Osteocyte (in vitro differentiated cells): ENCODE results near the gene PTPRF. TPM values are rescaled to one million over a fixed set of nuclear protein-coding genes. Genes with fewer than 3 reads are reported as not detected.

ENCODE experiments used
- DNase-seq: peaks from one replicate; pipeline ENCODE4 v3.0.0; 2021; ENCODE audit warnings: mixed read lengths; ENCODE audit not compliant: unreplicated experiment; ENCODE audit errors: extremely low spot score
- H3K27ac Mint-ChIP-seq: one replicate; pipeline ENCODE4 v1.8.0; 2021; ENCODE audit warnings: mild to moderate bottlenecking, mixed read lengths; ENCODE audit not compliant: unreplicated experiment
- H3K27me3 Mint-ChIP-seq: one replicate; pipeline ENCODE4 v1.8.0; 2021; ENCODE audit warnings: mixed read lengths; ENCODE audit not compliant: unreplicated experiment
- H3K36me3 Mint-ChIP-seq: one replicate; pipeline ENCODE4 v1.8.0; 2021; ENCODE audit warnings: mixed read lengths; ENCODE audit not compliant: unreplicated experiment
- H3K4me1 Mint-ChIP-seq: one replicate; pipeline ENCODE4 v1.8.0; 2021; ENCODE audit warnings: mixed read lengths; ENCODE audit not compliant: unreplicated experiment
- H3K4me3 Mint-ChIP-seq: one replicate; pipeline ENCODE4 v1.8.0; 2021; ENCODE audit warnings: mild to moderate bottlenecking, moderate library complexity, mixed read lengths; ENCODE audit not compliant: unreplicated experiment
- H3K9me3 Mint-ChIP-seq: one replicate; pipeline ENCODE4 v1.8.0; 2021; ENCODE audit warnings: mixed read lengths; ENCODE audit not compliant: unreplicated experiment
- total RNA-seq: library from RNA; stranded (reverse); gene quantifications from 2 replicates; pipeline ENCODE4 v1.2.1, GENCODE V29; 2021
- TF ChIP-seq, protein P1 (sequence below): fragments of 200-600 bp; sonication (generic); IDR thresholded peaks from 2 replicates; pipeline ENCODE4 v1.5.0; 2021; ENCODE audit warnings: antibody characterized with exemption, mild to moderate bottlenecking, moderate library complexity

PTPRF gene
- total RNA-seq, 1 donor from 2014 or later: 37.3 TPM

DNA sequence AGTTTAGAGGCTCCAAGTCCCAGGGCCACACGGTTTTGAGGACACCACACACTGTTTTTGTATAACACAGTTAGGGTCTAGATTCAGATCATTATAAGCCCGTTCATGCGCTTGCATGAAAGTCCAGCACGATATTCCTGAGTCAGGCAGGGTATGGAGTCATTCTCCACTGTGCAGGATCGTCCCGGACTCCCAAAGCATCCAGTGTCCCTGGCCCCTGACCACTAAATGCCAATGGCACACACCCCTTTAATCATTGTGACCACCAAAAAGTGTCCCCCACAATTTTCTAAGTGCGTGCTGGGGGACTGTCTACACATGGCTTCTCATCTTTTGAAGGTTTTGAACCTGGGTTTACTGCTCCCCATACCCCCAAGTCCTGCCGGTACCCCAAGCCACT, 27.1 kb upstream of the PTPRF start:
- no peaks in the 10 kb centered on the region for H3K4me1 Mint-ChIP-seq
- peak; percentile 62 for DNase-seq
- H3K9me3 Mint-ChIP-seq: no peaks in the 10 kb centered on the region
- H3K4me3 Mint-ChIP-seq: no peak overlapping the region
- TF ChIP-seq, protein P1, sequence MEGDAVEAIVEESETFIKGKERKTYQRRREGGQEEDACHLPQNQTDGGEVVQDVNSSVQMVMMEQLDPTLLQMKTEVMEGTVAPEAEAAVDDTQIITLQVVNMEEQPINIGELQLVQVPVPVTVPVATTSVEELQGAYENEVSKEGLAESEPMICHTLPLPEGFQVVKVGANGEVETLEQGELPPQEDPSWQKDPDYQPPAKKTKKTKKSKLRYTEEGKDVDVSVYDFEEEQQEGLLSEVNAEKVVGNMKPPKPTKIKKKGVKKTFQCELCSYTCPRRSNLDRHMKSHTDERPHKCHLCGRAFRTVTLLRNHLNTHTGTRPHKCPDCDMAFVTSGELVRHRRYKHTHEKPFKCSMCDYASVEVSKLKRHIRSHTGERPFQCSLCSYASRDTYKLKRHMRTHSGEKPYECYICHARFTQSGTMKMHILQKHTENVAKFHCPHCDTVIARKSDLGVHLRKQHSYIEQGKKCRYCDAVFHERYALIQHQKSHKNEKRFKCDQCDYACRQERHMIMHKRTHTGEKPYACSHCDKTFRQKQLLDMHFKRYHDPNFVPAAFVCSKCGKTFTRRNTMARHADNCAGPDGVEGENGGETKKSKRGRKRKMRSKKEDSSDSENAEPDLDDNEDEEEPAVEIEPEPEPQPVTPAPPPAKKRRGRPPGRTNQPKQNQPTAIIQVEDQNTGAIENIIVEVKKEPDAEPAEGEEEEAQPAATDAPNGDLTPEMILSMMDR: no peak
- H3K36me3 Mint-ChIP-seq: no peaks in the 10 kb centered on the region
- H3K27ac Mint-ChIP-seq: no peak overlapping the region
- no peaks in the 10 kb centered on the region for H3K27me3 Mint-ChIP-seq

DNA sequence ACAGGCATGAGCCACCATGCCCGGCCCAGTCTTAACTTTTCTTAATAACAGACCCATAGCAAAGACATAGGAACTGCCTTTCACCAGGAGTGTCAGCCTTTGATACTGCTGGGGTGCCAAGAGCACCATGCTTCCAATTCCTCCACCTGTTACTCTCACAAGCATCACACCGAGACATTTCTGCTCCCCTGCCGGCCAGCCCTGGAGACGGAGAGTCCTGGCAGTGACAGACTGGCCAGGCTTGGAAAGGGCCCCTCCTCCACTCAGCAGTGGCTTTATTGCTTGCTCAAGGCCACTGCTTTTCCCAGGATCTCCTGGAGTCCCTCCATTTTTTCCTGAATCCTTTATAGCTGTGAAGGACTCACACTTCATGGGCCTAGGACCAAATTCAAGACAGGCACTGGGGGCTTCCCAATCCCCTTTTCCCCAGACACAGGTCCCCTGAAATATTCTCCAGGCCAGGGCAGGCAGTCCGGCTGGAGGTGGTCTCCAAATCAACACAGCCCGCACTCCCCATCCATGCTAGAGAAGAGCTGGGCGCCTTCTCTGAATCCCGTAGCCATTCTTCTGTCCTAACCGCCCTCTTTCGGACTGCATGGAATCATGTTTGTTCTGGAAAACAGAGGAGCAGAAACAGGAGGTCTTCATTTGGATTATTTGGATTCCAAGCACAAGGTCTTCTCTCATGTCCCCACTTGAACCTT, 25.5 kb upstream of the PTPRF start:
- DNase-seq: peak; percentile 68
- Mint-ChIP-seq H3K4me1 (no peaks in the 10 kb centered on the region), H3K36me3 (no peaks in the 10 kb centered on the region), H3K27ac (no peak overlapping the region), H3K27me3 (no peaks in the 10 kb centered on the region), H3K9me3 (no peaks in the 10 kb centered on the region), H3K4me3 (no peak overlapping the region)
- TF ChIP-seq, protein P1: no peak

DNA sequence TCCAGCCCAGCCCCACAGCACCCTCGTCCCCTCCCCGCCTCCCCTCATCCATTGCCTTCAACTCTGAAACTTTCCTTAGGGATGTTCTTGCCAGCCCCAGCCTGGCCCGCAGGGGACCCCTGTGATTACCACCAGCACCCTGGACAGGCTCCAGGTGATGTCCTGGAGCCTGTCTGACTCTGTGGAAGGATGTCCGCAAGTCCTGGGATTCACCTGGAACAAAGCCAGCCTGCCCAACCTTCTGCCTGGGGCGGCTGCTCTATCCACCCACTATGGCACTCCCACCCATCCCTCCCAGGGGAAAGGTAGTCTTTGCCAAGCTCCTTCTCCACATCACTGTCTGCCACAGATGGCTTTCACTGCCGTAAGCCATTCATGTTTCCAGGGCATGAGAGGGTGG, 24.4 kb upstream of the PTPRF start:
- Mint-ChIP-seq H3K27me3 (no peaks in the 10 kb centered on the region), H3K36me3 (no peaks in the 10 kb centered on the region), H3K4me3 (no peak overlapping the region), H3K27ac (no peak overlapping the region), H3K4me1 (no peaks in the 10 kb centered on the region), H3K9me3 (no peaks in the 10 kb centered on the region)
- TF ChIP-seq, protein P1: no peak
- no peak for DNase-seq

DNA sequence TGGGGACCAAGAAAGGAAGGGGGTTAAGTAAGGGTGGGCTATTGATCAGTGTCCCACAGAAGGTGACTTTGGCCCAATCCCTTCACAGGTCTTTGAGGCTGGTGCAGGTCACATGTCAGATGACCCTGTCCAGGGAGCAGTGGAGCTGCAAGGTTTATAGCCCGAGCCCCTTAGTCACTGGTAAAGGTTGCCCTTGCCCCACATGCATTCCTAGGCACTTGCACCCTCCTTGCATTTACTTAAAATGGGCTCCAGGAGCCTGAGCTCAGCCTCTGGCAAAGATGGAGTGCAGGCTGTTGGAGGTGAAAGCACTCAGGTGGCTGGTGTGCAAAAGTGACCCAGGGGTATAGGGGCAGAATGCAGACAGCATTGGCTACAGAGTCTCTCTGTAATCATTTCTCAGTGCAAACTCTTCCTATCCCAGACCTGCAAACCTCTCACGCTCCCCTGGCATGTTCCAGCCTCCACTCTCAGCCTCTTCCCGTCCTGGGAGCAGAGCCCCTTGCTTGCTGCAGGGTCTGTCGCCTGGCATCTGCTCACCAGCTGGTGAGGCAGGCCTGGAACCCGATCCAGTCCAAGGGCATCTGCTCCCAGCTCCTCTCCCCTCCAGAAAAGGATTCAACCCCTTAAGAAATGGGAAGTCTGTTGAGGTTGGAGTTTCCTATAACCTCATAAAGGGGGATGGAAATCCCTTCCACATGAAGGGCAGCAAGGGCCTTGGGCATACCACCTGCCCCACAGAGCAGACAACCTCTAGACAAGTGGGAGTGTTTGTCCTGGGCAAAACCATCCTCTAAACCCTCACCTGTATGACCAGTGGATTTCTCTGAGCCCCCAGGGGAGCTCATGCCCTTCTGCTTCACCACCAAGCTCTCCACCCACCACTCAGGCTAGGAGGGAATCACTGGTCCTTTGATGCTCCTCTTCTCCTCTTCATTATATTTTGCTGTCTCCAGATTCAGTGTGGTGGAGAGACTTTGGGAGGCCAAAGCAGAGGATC, 23.1 kb upstream of the PTPRF start:
- peak; percentile 71 for DNase-seq
- TF ChIP-seq, protein P1: no peak
- Mint-ChIP-seq H3K27ac (no peak overlapping the region), H3K27me3 (no peaks in the 10 kb centered on the region), H3K4me1 (no peaks in the 10 kb centered on the region), H3K4me3 (no peak overlapping the region), H3K9me3 (no peaks in the 10 kb centered on the region), H3K36me3 (no peaks in the 10 kb centered on the region)
